Measurements from ENCODE around the gene SH3BP1. TPM values are rescaled to one million over a fixed set of nuclear protein-coding genes. Genes with fewer than 3 reads are reported as not detected.

SH3BP1 gene
- total RNA-seq, 2 donors from 2014 or later, result 1.5 to 4.0 TPM

- DNase-seq (ENCODE audit: low spot score), result no peak
- Histone ChIP-seq H3K4me3 (no peak overlapping the region), H3K36me3 (peaks cover 6% of the 10 kb centered on the region), H3K4me1 (peaks cover 5 to 47% of the 10 kb centered on the region in 2 donors), H3K27ac (no peak overlapping the region), H3K9me3 (no peaks in the 10 kb centered on the region), H3K27me3 (no peaks in the 10 kb centered on the region)
- TF ChIP-seq, protein P1, sequence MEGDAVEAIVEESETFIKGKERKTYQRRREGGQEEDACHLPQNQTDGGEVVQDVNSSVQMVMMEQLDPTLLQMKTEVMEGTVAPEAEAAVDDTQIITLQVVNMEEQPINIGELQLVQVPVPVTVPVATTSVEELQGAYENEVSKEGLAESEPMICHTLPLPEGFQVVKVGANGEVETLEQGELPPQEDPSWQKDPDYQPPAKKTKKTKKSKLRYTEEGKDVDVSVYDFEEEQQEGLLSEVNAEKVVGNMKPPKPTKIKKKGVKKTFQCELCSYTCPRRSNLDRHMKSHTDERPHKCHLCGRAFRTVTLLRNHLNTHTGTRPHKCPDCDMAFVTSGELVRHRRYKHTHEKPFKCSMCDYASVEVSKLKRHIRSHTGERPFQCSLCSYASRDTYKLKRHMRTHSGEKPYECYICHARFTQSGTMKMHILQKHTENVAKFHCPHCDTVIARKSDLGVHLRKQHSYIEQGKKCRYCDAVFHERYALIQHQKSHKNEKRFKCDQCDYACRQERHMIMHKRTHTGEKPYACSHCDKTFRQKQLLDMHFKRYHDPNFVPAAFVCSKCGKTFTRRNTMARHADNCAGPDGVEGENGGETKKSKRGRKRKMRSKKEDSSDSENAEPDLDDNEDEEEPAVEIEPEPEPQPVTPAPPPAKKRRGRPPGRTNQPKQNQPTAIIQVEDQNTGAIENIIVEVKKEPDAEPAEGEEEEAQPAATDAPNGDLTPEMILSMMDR (IDR thresholded peaks at IDR 0.05), result no peak
These were observed 9.5 kb upstream of the SH3BP1 start for GRCh38 chr22:37629928-37630327.

DNA sequence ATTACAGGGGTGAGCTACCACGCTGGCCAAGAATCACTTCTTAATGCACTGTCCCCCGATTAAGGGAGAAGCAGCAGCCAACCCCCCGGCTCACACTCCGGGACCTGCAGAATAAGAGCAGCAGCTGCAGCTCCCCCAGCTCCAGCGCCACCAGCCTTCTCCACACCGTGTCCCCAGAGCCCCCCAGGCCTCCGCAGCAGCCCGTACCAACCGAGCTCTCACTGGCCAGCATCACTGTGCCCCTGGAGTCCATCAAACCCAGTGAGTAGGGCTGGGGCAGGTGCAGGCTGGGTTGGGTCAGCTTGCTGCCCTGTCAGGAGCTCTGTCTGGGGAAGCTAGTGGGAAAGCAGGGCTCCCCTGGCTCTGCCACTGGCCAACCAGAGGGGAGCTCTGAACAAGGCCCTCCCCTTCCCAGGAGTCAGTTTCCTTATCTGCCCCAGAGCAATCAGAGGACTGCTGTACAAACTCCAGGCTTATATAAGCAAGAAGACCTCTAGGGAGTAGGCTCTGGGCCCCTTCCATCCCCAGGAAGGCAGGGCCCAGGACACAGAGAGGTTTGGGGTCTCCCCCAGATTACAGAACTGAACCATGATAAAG lies 8.5 kb upstream of the SH3BP1 start:
- H3K4me1 ChIP-seq, result peaks cover 5 to 45% of the 10 kb centered on the region in 2 donors
- DNase-seq (ENCODE audit: low spot score), result no peak

GRCh38 chr22:37631448-37632173 lies 7.9 kb upstream of the SH3BP1 start:
- TF ChIP-seq, protein P1 (IDR thresholded peaks at IDR 0.05), result no peak
- H3K4me1 ChIP-seq, result peaks cover 5 to 38% of the 10 kb centered on the region in 2 donors
- H3K36me3 ChIP-seq, result peaks cover 6% of the 10 kb centered on the region
- H3K9me3 ChIP-seq, result no peaks in the 10 kb centered on the region
- no peak for DNase-seq (ENCODE audit: low spot score)
- no peaks in the 10 kb centered on the region for H3K27me3 ChIP-seq
- no peak overlapping the region for H3K4me3 ChIP-seq
- peak overlapping the region in 1 of 2 donors; percentile 84 for H3K27ac ChIP-seq

More for the DNA sequence above, 8.5 kb upstream of the SH3BP1 start:
- Histone ChIP-seq H3K27me3 (no peaks in the 10 kb centered on the region), H3K9me3 (no peaks in the 10 kb centered on the region), H3K4me3 (no peak overlapping the region), H3K36me3 (peaks cover 6% of the 10 kb centered on the region), H3K27ac (no peak overlapping the region)
- TF ChIP-seq, protein P1 (IDR thresholded peaks at IDR 0.05), result no peak

DNA sequence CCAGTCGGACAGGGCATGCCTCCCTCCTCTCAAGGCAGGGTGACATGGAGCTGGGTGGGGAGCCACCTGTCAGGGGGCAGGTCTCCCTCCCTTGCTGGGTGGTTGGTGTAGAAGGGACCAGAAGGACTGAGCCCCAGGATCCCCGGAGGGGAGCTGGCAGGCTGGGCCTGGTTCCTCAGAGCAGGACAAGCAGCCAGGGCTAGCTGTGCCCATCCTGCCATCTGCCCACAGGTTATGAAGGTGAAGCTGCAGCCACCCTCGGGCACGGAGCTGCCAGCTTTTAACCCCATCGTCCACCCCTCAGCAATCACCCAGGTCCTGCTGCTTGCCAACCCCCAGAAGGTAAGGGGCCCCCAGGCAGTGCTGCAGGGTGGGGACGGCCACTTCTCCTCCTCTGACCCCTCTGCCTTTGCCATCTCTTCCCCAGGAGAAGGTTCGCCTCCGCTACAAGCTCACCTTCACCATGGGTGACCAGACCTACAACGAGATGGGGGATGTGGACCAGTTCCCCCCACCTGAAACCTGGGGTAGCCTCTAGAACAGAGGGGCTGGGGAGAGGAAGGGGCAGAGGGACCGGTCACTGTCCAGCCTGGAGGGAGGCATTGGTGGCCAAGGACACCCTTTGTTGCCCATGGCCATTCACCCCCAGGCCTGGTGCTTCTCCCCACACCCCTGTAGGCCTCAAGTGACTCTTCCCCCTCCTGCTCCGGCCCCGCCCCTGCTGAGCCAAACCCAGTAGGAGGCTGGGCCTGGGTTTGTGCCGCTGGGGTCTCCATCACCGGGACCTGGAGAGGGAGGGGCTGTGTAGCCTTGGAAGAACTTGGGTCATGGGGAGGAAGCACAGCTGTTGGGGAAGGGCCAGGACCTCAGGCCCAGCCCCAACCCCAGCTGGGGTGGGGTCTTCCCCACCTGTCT lies 7.0 kb upstream of the SH3BP1 start:
- H3K27me3 ChIP-seq, result no peaks in the 10 kb centered on the region
- TF ChIP-seq, protein P1 (IDR thresholded peaks at IDR 0.05), result no peak
- H3K4me3 ChIP-seq, result no peak overlapping the region
- no peaks in the 10 kb centered on the region for H3K9me3 ChIP-seq
- DNase-seq (ENCODE audit: low spot score), result no peak
- peak overlapping the region; percentile 63 to 84 for H3K27ac ChIP-seq
- H3K36me3 ChIP-seq, result peaks cover 6% of the 10 kb centered on the region
- H3K4me1 ChIP-seq, result peaks cover 5 to 30% of the 10 kb centered on the region in 2 donors

DNA sequence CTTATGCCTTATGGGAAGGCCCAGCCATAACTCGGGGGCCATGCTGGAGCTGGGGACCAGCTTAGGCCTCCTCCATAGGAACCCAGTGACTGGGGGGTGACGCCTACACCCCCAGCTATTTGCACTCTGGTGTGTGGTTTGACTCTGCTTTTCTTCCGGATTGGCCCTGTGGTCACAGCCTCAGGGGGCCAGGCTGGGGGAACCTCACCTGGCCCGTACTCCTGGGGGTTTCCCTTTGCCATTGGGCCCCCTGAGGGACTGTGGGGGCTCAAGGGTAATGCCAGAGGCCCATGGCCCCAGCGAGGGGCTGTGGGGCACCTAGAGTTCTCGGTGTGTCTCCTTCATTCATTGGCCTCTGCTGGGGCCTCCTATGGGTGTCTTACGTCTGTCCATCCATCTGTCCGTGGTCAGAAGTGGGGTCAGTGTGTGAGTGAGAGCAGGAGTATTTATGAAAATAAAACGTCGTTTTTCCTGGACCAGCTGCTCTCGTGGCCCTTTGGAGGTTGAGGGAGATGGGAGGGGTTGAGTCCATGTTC lies 6.3 kb upstream of the SH3BP1 start:
- H3K36me3 ChIP-seq, result peaks cover 6% of the 10 kb centered on the region
- peak overlapping the region; percentile 63 to 84 for H3K27ac ChIP-seq
- H3K4me1 ChIP-seq, result peaks cover 5 to 26% of the 10 kb centered on the region in 2 donors
- no peak overlapping the region for H3K4me3 ChIP-seq
- H3K9me3 ChIP-seq, result no peaks in the 10 kb centered on the region
- TF ChIP-seq, protein P1 (IDR thresholded peaks at IDR 0.05), result no peak
- no peaks in the 10 kb centered on the region for H3K27me3 ChIP-seq
- no peak for DNase-seq (ENCODE audit: low spot score)

Measured in right atrium auricular region (tissue), 2 donors.